Activated naive CD8-positive, alpha-beta T cell treated with anti-CD3 and anti-CD28 coated beads, Interleukin-2, amount 10 ng/mL, durations not matched to agents 7 days and 5 days (primary cell): ENCODE data around the gene ERO1B. TPM values are rescaled to one million over a fixed set of nuclear protein-coding genes. Genes with fewer than 3 reads are reported as not detected.

Experiments used
- ATAC-seq: fragments of 150-1000 bp; cut with Tn5 transposase; one replicate; pipeline ENCODE4 v1.10.0; 2021; ENCODE audit warnings: low read depth, moderate library complexity
- POLR2A ChIA-PET: fragments of 350-600 bp; sonication (Branson Sonifier 250); formaldehyde crosslinking; loops from one replicate; lab custom pipeline; 2021; ENCODE audit warnings: antibody characterized with exemption; lab: Charles Lee
- DNase-seq: peaks from one replicate; pipeline ENCODE4 v3.0.0; 2021
- H3K27ac Mint-ChIP-seq: one replicate; pipeline ENCODE4 v1.8.0; 2022; ENCODE audit warnings: mild to moderate bottlenecking, mixed read lengths
- H3K27me3 Mint-ChIP-seq: one replicate; pipeline ENCODE4 v1.8.0; 2022; ENCODE audit warnings: mild to moderate bottlenecking, moderate library complexity, mixed read lengths
- H3K36me3 Mint-ChIP-seq: one replicate; pipeline ENCODE4 v1.8.0; 2021; ENCODE audit warnings: mild to moderate bottlenecking, mixed read lengths
- H3K4me1 Mint-ChIP-seq: one replicate; pipeline ENCODE4 v1.8.0; 2021; ENCODE audit warnings: mixed read lengths
- H3K4me3 Mint-ChIP-seq: one replicate; pipeline ENCODE4 v1.8.0; 2022; ENCODE audit warnings: mild to moderate bottlenecking, moderate library complexity, mixed read lengths
- H3K9me3 Mint-ChIP-seq: one replicate; pipeline ENCODE4 v1.8.0; 2021; ENCODE audit warnings: mixed read lengths
- total RNA-seq, 2 experiments: library from RNA; stranded (reverse); gene quantifications; one replicate each; pipeline ENCODE4 v1.2.3, GENCODE V29; 2021

ERO1B gene
- total RNA-seq, 2 experiments from 2014 or later = 8.9 to 9.3 TPM

GRCh38 chr1:236259043-236259442 lies 22.7 kb downstream of the ERO1B start:
- Mint-ChIP-seq H3K4me1 (no peaks in the 10 kb centered on the region), H3K36me3 (peaks cover 16% of the 10 kb centered on the region), H3K27me3 (no peaks in the 10 kb centered on the region), H3K4me3 (no peak overlapping the region), H3K9me3 (peaks cover 20% of the 10 kb centered on the region), H3K27ac (no peak overlapping the region)
- no peak for DNase-seq
- ATAC-seq = no peak
- POLR2A ChIA-PET = no interaction called here

GRCh38 chr1:236258114-236258622 lies 23.6 kb downstream of the ERO1B start:
- DNase-seq (no peak), ATAC-seq (no peak)
- Mint-ChIP-seq H3K27ac (no peak overlapping the region), H3K4me1 (no peaks in the 10 kb centered on the region), H3K27me3 (no peaks in the 10 kb centered on the region), H3K4me3 (no peak overlapping the region), H3K36me3 (peaks cover 16% of the 10 kb centered on the region), H3K9me3 (peaks cover 20% of the 10 kb centered on the region)
- POLR2A ChIA-PET = no interaction called here

GRCh38 chr1:236257216-236257615 lies 24.5 kb downstream of the ERO1B start:
- H3K4me3 Mint-ChIP-seq = no peak overlapping the region
- peaks cover 20% of the 10 kb centered on the region for H3K9me3 Mint-ChIP-seq
- ATAC-seq (no peak), DNase-seq (no peak)
- POLR2A ChIA-PET = no interaction called here
- peaks cover 15% of the 10 kb centered on the region for H3K36me3 Mint-ChIP-seq
- no peaks in the 10 kb centered on the region for H3K4me1 Mint-ChIP-seq
- no peaks in the 10 kb centered on the region for H3K27me3 Mint-ChIP-seq
- no peak overlapping the region for H3K27ac Mint-ChIP-seq

GRCh38 chr1:236253918-236254637 lies 27.7 kb downstream of the ERO1B start:
- ATAC-seq = no peak
- Mint-ChIP-seq H3K36me3 (peaks cover 13% of the 10 kb centered on the region), H3K9me3 (peaks cover 11% of the 10 kb centered on the region), H3K4me1 (no peaks in the 10 kb centered on the region), H3K4me3 (no peak overlapping the region), H3K27ac (no peak overlapping the region), H3K27me3 (no peaks in the 10 kb centered on the region)
- no peak for DNase-seq
- POLR2A ChIA-PET = no interaction called here

GRCh38 chr1:236253119-236253518 lies 28.6 kb downstream of the ERO1B start:
- DNase-seq (no peak), ATAC-seq (no peak)
- Mint-ChIP-seq H3K9me3 (peaks cover 10% of the 10 kb centered on the region), H3K27ac (no peak overlapping the region), H3K36me3 (peaks cover 11% of the 10 kb centered on the region), H3K27me3 (no peaks in the 10 kb centered on the region), H3K4me3 (no peak overlapping the region), H3K4me1 (no peaks in the 10 kb centered on the region)
- POLR2A ChIA-PET = no interaction called here

GRCh38 chr1:236251587-236251986 lies 30.2 kb downstream of the ERO1B start:
- H3K9me3 Mint-ChIP-seq = peaks cover 1% of the 10 kb centered on the region
- H3K36me3 Mint-ChIP-seq = peaks cover 2% of the 10 kb centered on the region
- H3K4me1 Mint-ChIP-seq = no peaks in the 10 kb centered on the region
- POLR2A ChIA-PET = no interaction called here
- H3K4me3 Mint-ChIP-seq = no peak overlapping the region
- DNase-seq (no peak), ATAC-seq (no peak)
- H3K27me3 Mint-ChIP-seq = no peaks in the 10 kb centered on the region
- no peak overlapping the region for H3K27ac Mint-ChIP-seq

- no peak overlapping the region for H3K27ac Mint-ChIP-seq
- POLR2A ChIA-PET = no interaction called here
- H3K9me3 Mint-ChIP-seq = no peaks in the 10 kb centered on the region
- H3K4me1 Mint-ChIP-seq = no peaks in the 10 kb centered on the region
- no peaks in the 10 kb centered on the region for H3K27me3 Mint-ChIP-seq
- ATAC-seq (no peak), DNase-seq (no peak)
- H3K36me3 Mint-ChIP-seq = peaks cover 2% of the 10 kb centered on the region
- no peak overlapping the region for H3K4me3 Mint-ChIP-seq
Observed at GRCh38 chr1:236247286-236247685, 34.5 kb downstream of the ERO1B start.

GRCh38 chr1:236242568-236242967 lies 39.2 kb downstream of the ERO1B start:
- no peak for DNase-seq
- H3K9me3 Mint-ChIP-seq = no peaks in the 10 kb centered on the region

GRCh38 chr1:236240675-236241074 lies 41.1 kb downstream of the ERO1B start:
- H3K27me3 Mint-ChIP-seq = no peaks in the 10 kb centered on the region
- H3K4me3 Mint-ChIP-seq = no peak overlapping the region
- no peak overlapping the region for H3K27ac Mint-ChIP-seq
- H3K9me3 Mint-ChIP-seq = no peaks in the 10 kb centered on the region
- POLR2A ChIA-PET = no interaction called here
- no peaks in the 10 kb centered on the region for H3K36me3 Mint-ChIP-seq
- H3K4me1 Mint-ChIP-seq = no peaks in the 10 kb centered on the region
- DNase-seq (no peak), ATAC-seq (no peak)

More at GRCh38 chr1:236242568-236242967, 39.2 kb downstream of the ERO1B start:
- Mint-ChIP-seq H3K4me3 (no peak overlapping the region), H3K27me3 (no peaks in the 10 kb centered on the region), H3K4me1 (no peaks in the 10 kb centered on the region), H3K36me3 (no peaks in the 10 kb centered on the region), H3K27ac (no peak overlapping the region)
- POLR2A ChIA-PET = no interaction called here
- no peak for ATAC-seq

- POLR2A ChIA-PET = no interaction called here
- H3K27me3 Mint-ChIP-seq = no peaks in the 10 kb centered on the region
- no peaks in the 10 kb centered on the region for H3K4me1 Mint-ChIP-seq
- DNase-seq (no peak), ATAC-seq (no peak)
- no peaks in the 10 kb centered on the region for H3K9me3 Mint-ChIP-seq
- no peaks in the 10 kb centered on the region for H3K36me3 Mint-ChIP-seq
- H3K27ac Mint-ChIP-seq = no peak overlapping the region
- H3K4me3 Mint-ChIP-seq = no peak overlapping the region
Observed at GRCh38 chr1:236239092-236239585, 42.6 kb downstream of the ERO1B start.

GRCh38 chr1:236235116-236235515 lies 46.6 kb downstream of the ERO1B start:
- POLR2A ChIA-PET = no interaction called here
- Mint-ChIP-seq H3K9me3 (no peaks in the 10 kb centered on the region), H3K4me1 (no peaks in the 10 kb centered on the region)

GRCh38 chr1:236228411-236228810 lies 53.3 kb downstream of the ERO1B start:
- POLR2A ChIA-PET = no interaction called here
- H3K36me3 Mint-ChIP-seq = no peaks in the 10 kb centered on the region

More at GRCh38 chr1:236235116-236235515, 46.6 kb downstream of the ERO1B start:
- DNase-seq (no peak), ATAC-seq (no peak)
- H3K36me3 Mint-ChIP-seq = no peaks in the 10 kb centered on the region
- no peak overlapping the region for H3K27ac Mint-ChIP-seq
- no peaks in the 10 kb centered on the region for H3K27me3 Mint-ChIP-seq
- no peak overlapping the region for H3K4me3 Mint-ChIP-seq

GRCh38 chr1:236222632-236223031 lies 59.1 kb downstream of the ERO1B start:
- no peaks in the 10 kb centered on the region for H3K9me3 Mint-ChIP-seq
- no peaks in the 10 kb centered on the region for H3K27me3 Mint-ChIP-seq
- no peak overlapping the region for H3K4me3 Mint-ChIP-seq
- no peak overlapping the region for H3K27ac Mint-ChIP-seq
- POLR2A ChIA-PET = no interaction called here
- no peaks in the 10 kb centered on the region for H3K36me3 Mint-ChIP-seq
- H3K4me1 Mint-ChIP-seq = no peaks in the 10 kb centered on the region
- no peak for DNase-seq
- ATAC-seq = no peak

More at GRCh38 chr1:236228411-236228810, 53.3 kb downstream of the ERO1B start:
- H3K4me1 Mint-ChIP-seq = no peaks in the 10 kb centered on the region
- DNase-seq (no peak), ATAC-seq (no peak)
- no peak overlapping the region for H3K27ac Mint-ChIP-seq
- H3K27me3 Mint-ChIP-seq = no peaks in the 10 kb centered on the region
- H3K4me3 Mint-ChIP-seq = no peak overlapping the region
- H3K9me3 Mint-ChIP-seq = no peaks in the 10 kb centered on the region

- H3K4me1 Mint-ChIP-seq = no peaks in the 10 kb centered on the region
- DNase-seq = no peak
- H3K4me3 Mint-ChIP-seq = no peak overlapping the region
- H3K27ac Mint-ChIP-seq = no peak overlapping the region
- POLR2A ChIA-PET = no interaction called here
- H3K36me3 Mint-ChIP-seq = no peaks in the 10 kb centered on the region
- H3K27me3 Mint-ChIP-seq = no peaks in the 10 kb centered on the region
- no peak for ATAC-seq
- H3K9me3 Mint-ChIP-seq = no peaks in the 10 kb centered on the region
Observed at GRCh38 chr1:236220473-236220872, 61.3 kb downstream of the ERO1B start.
